H1 (cell line): Measurements from ENCODE around the gene RRM2. TPM values are rescaled to one million over a fixed set of nuclear protein-coding genes. Genes with fewer than 3 reads are reported as not detected.

Source experiments
- CTCF ChIA-PET: fragments of 300-600 bp; sonication (Branson Sonifier 250); formaldehyde crosslinking; loops from one replicate; lab custom pipeline; 2021; ENCODE audit not compliant: partially characterized antibody; lab: Charles Lee
- POLR2A ChIA-PET: fragments of 300-600 bp; sonication (Branson Sonifier 250); formaldehyde crosslinking; loops from one replicate; lab custom pipeline; 2021; ENCODE audit warnings: inconsistent platforms; ENCODE audit not compliant: partially characterized antibody; lab: Charles Lee
- DNase-seq, 2 experiments: peaks; one replicate each; pipeline versions ENCODE4 v3.0.0 to v3.0.0-alpha.2; 2010 to 2022; ENCODE audit warnings: low spot score in 2 of 2, low read depth in 1 of 2, mixed read lengths in 1 of 2
- FAIRE-seq: peaks from 2 replicates; lab custom pipeline; 2011; peaks lifted over from hg19 to GRCh38; lab: Jason Lieb, UNC
- H2AFZ ChIP-seq: 2 replicates; pipeline ENCODE4 v1.8.1; 2012; ENCODE audit warnings: low read length, inconsistent platforms
- H2AK5ac ChIP-seq: 2 replicates; pipeline ENCODE4 v1.6.1; 2013; ENCODE audit warnings: low read depth, low read length
- H2BK120ac ChIP-seq: replicated peaks from 2 replicates; pipeline ENCODE3; 2013; ENCODE audit warnings: low read depth, low read length, inconsistent platforms
- H2BK12ac ChIP-seq: 2 replicates; pipeline ENCODE4 v1.6.1; 2013; ENCODE audit warnings: low read depth, low read length
- H2BK15ac ChIP-seq: 2 replicates; pipeline ENCODE4 v1.6.1; 2013; ENCODE audit warnings: low read length
- H2BK20ac ChIP-seq: 2 replicates; pipeline ENCODE4 v1.6.1; 2013; ENCODE audit warnings: low read length
- H2BK5ac ChIP-seq: 2 replicates; pipeline ENCODE4 v1.6.1; 2013; ENCODE audit warnings: low read depth, low read length
- H3K14ac ChIP-seq: 2 replicates; pipeline ENCODE4 v1.6.1; 2013; ENCODE audit warnings: inconsistent platforms; ENCODE audit not compliant: insufficient read length
- H3K18ac ChIP-seq: 2 replicates; pipeline ENCODE4 v1.6.1; 2013; ENCODE audit warnings: low read length; ENCODE audit errors: extremely low read depth
- H3K23ac ChIP-seq: 2 replicates; pipeline ENCODE4 v1.6.1; 2013; ENCODE audit warnings: inconsistent platforms; ENCODE audit not compliant: insufficient read length
- H3K23me2 ChIP-seq: 2 replicates; pipeline ENCODE4 v1.6.1; 2013; ENCODE audit warnings: low read depth, low read length
- H3K27ac ChIP-seq: 2 replicates; pipeline ENCODE4 v1.6.1; 2011; ENCODE audit warnings: low read depth, low read length, inconsistent platforms
- H3K27me3 ChIP-seq, 4 experiments: replicated peaks in 1 of 4; 1 replicate in 1 of 4; 2 replicates in 3 of 4; pipeline versions ENCODE4 v1.6.1 to v1.8.1; 2011 to 2013; ENCODE audit warnings: low read length in 3 of 4, mild to moderate bottlenecking in 3 of 4, inconsistent platforms in 2 of 4, mixed read lengths in 2 of 4, moderate library complexity in 1 of 4; ENCODE audit not compliant: control insufficient read depth in 3 of 4, insufficient read depth in 3 of 4; ENCODE audit errors: extremely low read depth in 1 of 4
- H3K36me3 ChIP-seq, 4 experiments: 2 replicates each; pipeline versions ENCODE4 v1.6.1 to v1.8.1; 2011 to 2013; ENCODE audit warnings: mild to moderate bottlenecking in 4 of 4, low read length in 3 of 4, moderate library complexity in 2 of 4, control low read depth in 1 of 4, inconsistent platforms in 1 of 4; ENCODE audit not compliant: insufficient read depth in 4 of 4, control insufficient read depth in 2 of 4
- H3K4ac ChIP-seq: replicated peaks from 2 replicates; pipeline ENCODE3; 2013; ENCODE audit warnings: low read length, low read depth, mixed read lengths, inconsistent platforms; ENCODE audit not compliant: insufficient read length
- H3K4me1 ChIP-seq, 4 experiments: replicated peaks in 1 of 4; 1 replicate in 1 of 4; 2 replicates in 3 of 4; pipeline versions ENCODE4 v1.6.1 to v1.8.1; 2011 to 2013; ENCODE audit warnings: low read length in 3 of 4, inconsistent platforms in 2 of 4, mixed read lengths in 1 of 4; ENCODE audit not compliant: insufficient read depth in 4 of 4, control insufficient read depth in 3 of 4
- H3K4me2 ChIP-seq, 2 experiments: 2 replicates each; pipeline versions ENCODE4 v1.6.1 to v1.8.1; 2011 to 2013; ENCODE audit warnings: low read depth in 2 of 2, low read length in 2 of 2, control low read depth in 1 of 2, inconsistent platforms in 1 of 2, mild to moderate bottlenecking in 1 of 2; ENCODE audit not compliant: insufficient read depth in 1 of 2
- H3K4me3 ChIP-seq, 4 experiments: fragments of 200-600, 300-600 bp in 1 of 4; sonication (generic), shearing (Covaris generic), sonication (Bioruptor Twin) in 1 of 4; 2 replicates each; pipeline versions ENCODE4 v1.5.1 to v1.8.1; 2011 to 2016; ENCODE audit warnings: low read length in 4 of 4, low read depth in 3 of 4, control low read depth in 2 of 4, inconsistent platforms in 2 of 4, mild to moderate bottlenecking in 2 of 4, mixed read lengths in 1 of 4, moderate library complexity in 1 of 4; ENCODE audit not compliant: insufficient read depth in 2 of 4; ENCODE audit errors: extremely low read depth in 1 of 4
- H3K56ac ChIP-seq: replicated peaks from 2 replicates; pipeline ENCODE3; 2013; ENCODE audit warnings: low read depth, mild to moderate bottlenecking, mixed read lengths, low read length, inconsistent platforms; ENCODE audit not compliant: insufficient read length
- H3K79me1 ChIP-seq: 2 replicates; pipeline ENCODE4 v1.6.1; 2013; ENCODE audit warnings: low read depth, low read length, control low read depth
- H3K79me2 ChIP-seq, 2 experiments: 2 replicates each; pipeline versions ENCODE4 v1.6.1 to v1.8.1; 2012 to 2013; ENCODE audit warnings: low read length in 2 of 2, mild to moderate bottlenecking in 2 of 2, inconsistent platforms in 1 of 2; ENCODE audit not compliant: insufficient read depth in 2 of 2, control insufficient read depth in 1 of 2
- H3K9ac ChIP-seq, 4 experiments: replicated peaks in 1 of 4; 1 replicate in 1 of 4; 2 replicates in 3 of 4; pipeline versions ENCODE4 v1.6.1 to v1.8.1; 2011 to 2013; ENCODE audit warnings: low read depth in 3 of 4, low read length in 3 of 4, control low read depth in 2 of 4, mild to moderate bottlenecking in 2 of 4, moderate library complexity in 2 of 4, inconsistent platforms in 1 of 4; ENCODE audit errors: extremely low read depth in 1 of 4
- H3K9me3 ChIP-seq, 2 experiments: 2 replicates each; pipeline versions ENCODE4 v1.6.1 to v1.8.1; 2012 to 2013; ENCODE audit warnings: mild to moderate bottlenecking in 2 of 2, moderate library complexity in 2 of 2, control low read depth in 1 of 2, inconsistent platforms in 1 of 2, low read depth in 1 of 2, low read length in 1 of 2, mixed read lengths in 1 of 2; ENCODE audit not compliant: insufficient read depth in 2 of 2
- H4K20me1 ChIP-seq, 2 experiments: replicated peaks in 1 of 2; 2 replicates each; pipeline versions ENCODE3 to v1.8.1; 2011 to 2013; ENCODE audit warnings: inconsistent platforms in 2 of 2, low read length in 2 of 2, mild to moderate bottlenecking in 1 of 2; ENCODE audit not compliant: insufficient read depth in 2 of 2, control insufficient read depth in 1 of 2
- H4K5ac ChIP-seq: 2 replicates; pipeline ENCODE4 v1.6.1; 2013; ENCODE audit warnings: low read length, low read depth, mixed read lengths, inconsistent platforms; ENCODE audit not compliant: insufficient read length
- H4K8ac ChIP-seq: 2 replicates; pipeline ENCODE4 v1.8.0; 2013; ENCODE audit warnings: mild to moderate bottlenecking, moderate library complexity, low read length, inconsistent platforms; ENCODE audit not compliant: insufficient read depth; ENCODE audit errors: extremely low read depth
- H4K91ac ChIP-seq: replicated peaks from 2 replicates; pipeline ENCODE3; 2013; ENCODE audit warnings: low read length, mixed read lengths, inconsistent platforms; ENCODE audit not compliant: insufficient read length
- JUND ChIP-seq: IDR thresholded peaks from 2 replicates; pipeline ENCODE4 v1.6.1; 2011; ENCODE audit warnings: mild to moderate bottlenecking, improper control_type of control experiment, low read length
- POLR2AphosphoS5 ChIP-seq: IDR thresholded peaks from 2 replicates; pipeline ENCODE4 v1.6.1; 2011; ENCODE audit warnings: low read depth, low read length
- WGBS, 2 experiments: shearing (Covaris generic) in 1 of 2; methylation state at CpG; one replicate each; pipeline versions ENCODE4 v1.1.6 to v1.1.7; 2013 to 2015; ENCODE audit warnings: low lambda C conversion rate in 2 of 2, mixed read lengths in 2 of 2, inconsistent platforms in 1 of 2, low coverage in 1 of 2, missing lambda C conversion rate in 1 of 2; ENCODE audit not compliant: insufficient replicate concordance in 2 of 2, insufficient coverage in 1 of 2, insufficient read length in 1 of 2; ENCODE audit errors: extremely low coverage in 1 of 2, missing lambda C conversion rate in 1 of 2; 5-methylcytosine and 5-hydroxymethylcytosine counted together
- polyA plus RNA-seq, 7 experiments: library from polyadenylated mRNA; depleted of rRNA in 3 of 7; stranded (reverse) in 5 of 7; unstranded in 2 of 7; fragments of >200 nt in 5 of 7; fragments of 200-250 nt in 2 of 7; gene quantifications; 1 replicate in 5 of 7; 2 replicates in 1 of 7; 4 replicates in 1 of 7; pipeline versions ENCODE4 v1.2.1 to v1.2.3, GENCODE V29; 2011 to 2013; ENCODE audit warnings: missing spikeins in 2 of 7, mixed read lengths in 2 of 7
- total RNA-seq: library from RNA; stranded (reverse); fragmentation: NEBNext Ultra II Directional; extraction: Animal tissue kit (Norgen Biotek cat#: 25700); gene quantifications from 2 replicates; pipeline ENCODE4 v1.2.1, GENCODE V29; 2021

Gene RRM2
- total and polyA plus RNA-seq, 2 of the 8 experiments (the other 6 are each of a cell fraction or from before 2014, with no cell fraction given): 37.7 to 215 TPM

DNA sequence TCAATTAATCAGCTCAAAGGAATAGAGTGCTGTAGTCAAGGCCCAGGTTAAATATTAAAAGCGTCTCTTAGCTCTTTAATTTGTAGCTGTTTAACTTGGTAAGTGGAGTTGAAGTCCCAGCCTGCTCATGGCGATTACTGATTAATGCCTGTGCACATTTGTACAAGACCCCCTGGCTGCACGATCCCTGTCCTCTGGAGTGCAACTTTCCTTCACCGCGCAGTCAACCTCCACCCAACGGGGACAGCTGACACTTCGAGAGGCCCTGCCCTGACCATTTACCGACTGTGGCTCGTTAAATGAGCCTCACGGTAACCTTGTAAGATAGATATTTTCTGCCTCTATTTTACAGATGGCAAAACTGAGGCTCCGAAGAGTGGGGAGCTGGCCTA, 36.9 kb upstream of the RRM2 start:
- H3K9me3 ChIP-seq: no peaks in the 10 kb centered on the region
- H3K9ac ChIP-seq: no peak overlapping the region
- peak overlapping the region; percentile 79; the same call in 1 of the 2 replicates for H4K8ac ChIP-seq
- DNase-seq (no peak), FAIRE-seq (no peak)
- H4K91ac ChIP-seq: no peak overlapping the region
- H3K56ac ChIP-seq: no peak overlapping the region
- no peak overlapping the region for H3K14ac ChIP-seq
- peaks cover 3% of the 10 kb centered on the region; the same call in 1 of the 2 replicates for H3K23me2 ChIP-seq
- no peak overlapping the region for H2BK12ac ChIP-seq
- H3K4me1 ChIP-seq: peaks cover 0 to 3% (median 2%) of the 10 kb centered on the region in 4 experiments; a peak in 1 of 7 replicates
- no peak overlapping the region for H2AK5ac ChIP-seq
- no peak overlapping the region for H2BK120ac ChIP-seq
- H2BK5ac ChIP-seq: no peak overlapping the region
- H3K36me3 ChIP-seq: no peaks in the 10 kb centered on the region
- no peaks in the 10 kb centered on the region for H4K20me1 ChIP-seq
- POLR2A ChIA-PET: interaction anchor here (0.7 to 1.6 kb wide), 6 partner anchors 10 to 50 kb away, joined by 3 to 4 read pairs (median 3); no protein-coding TSS in a partner anchor
- WGBS, 2 experiments: 94% methylated on average over 11 of the region's 11 CpGs; no CpG with 5 or more reads in 1 of the 2 experiments
- no peak overlapping the region for H3K23ac ChIP-seq
- no peak overlapping the region for H2BK20ac ChIP-seq
- no peak overlapping the region for H3K4ac ChIP-seq
- no peak overlapping the region for H3K27ac ChIP-seq
- CTCF ChIA-PET: interaction anchor here (1.0 to 24.1 kb wide), 10 partner anchors 8 to 316 kb away, joined by 3 to 429 read pairs (median 4); partner anchors contain the start of gene CYS1
- no peak overlapping the region for H3K18ac ChIP-seq
- TF ChIP-seq POLR2AphosphoS5 (no peak), JUND (no peak)
- TF ChIP-seq, all 59 proteins: peak for 0
- H3K79me2 ChIP-seq: no peaks in the 10 kb centered on the region
- H3K4me3 ChIP-seq: no peak overlapping the region
- H3K27me3 ChIP-seq: peaks cover 2 to 8% (median 5%) of the 10 kb centered on the region in 4 experiments
- H4K5ac ChIP-seq: no peak overlapping the region
- H2BK15ac ChIP-seq: no peak overlapping the region
- H3K79me1 ChIP-seq: no peaks in the 10 kb centered on the region
- H3K4me2 ChIP-seq: no peak overlapping the region
- no peak overlapping the region for H2AFZ ChIP-seq
